ENCODE results near the gene MARVELD2.
A peak's percentile ranks its signal among the peaks of the same experiment; 100 is the strongest.
"Not testable (repeated sequence)": the region's sequence is repeated elsewhere in the genome, so short reads cannot be mapped to it uniquely, and the experiment has no call there.

Gene MARVELD2

DNA sequence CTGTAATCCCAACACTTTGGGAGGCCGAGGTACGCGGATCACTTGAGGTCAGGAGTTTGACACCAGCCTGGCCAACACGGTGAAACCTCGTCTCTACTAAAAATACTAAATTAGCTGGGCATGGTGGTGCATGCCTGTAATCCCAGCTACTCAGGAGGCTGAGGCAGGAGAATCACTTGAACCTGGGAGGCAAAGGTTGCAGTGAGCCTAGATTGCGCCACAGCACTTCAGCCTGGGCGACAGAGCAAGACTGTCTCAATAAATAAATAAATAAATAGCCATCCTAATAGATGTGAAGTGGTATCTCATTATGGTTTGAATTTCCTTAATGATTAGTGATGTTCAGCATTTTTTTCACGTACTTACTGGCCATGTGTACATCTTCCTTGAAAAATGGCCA, 35.6 kb downstream of the MARVELD2 start:
- not testable (repeated sequence) for DNase-seq

DNA sequence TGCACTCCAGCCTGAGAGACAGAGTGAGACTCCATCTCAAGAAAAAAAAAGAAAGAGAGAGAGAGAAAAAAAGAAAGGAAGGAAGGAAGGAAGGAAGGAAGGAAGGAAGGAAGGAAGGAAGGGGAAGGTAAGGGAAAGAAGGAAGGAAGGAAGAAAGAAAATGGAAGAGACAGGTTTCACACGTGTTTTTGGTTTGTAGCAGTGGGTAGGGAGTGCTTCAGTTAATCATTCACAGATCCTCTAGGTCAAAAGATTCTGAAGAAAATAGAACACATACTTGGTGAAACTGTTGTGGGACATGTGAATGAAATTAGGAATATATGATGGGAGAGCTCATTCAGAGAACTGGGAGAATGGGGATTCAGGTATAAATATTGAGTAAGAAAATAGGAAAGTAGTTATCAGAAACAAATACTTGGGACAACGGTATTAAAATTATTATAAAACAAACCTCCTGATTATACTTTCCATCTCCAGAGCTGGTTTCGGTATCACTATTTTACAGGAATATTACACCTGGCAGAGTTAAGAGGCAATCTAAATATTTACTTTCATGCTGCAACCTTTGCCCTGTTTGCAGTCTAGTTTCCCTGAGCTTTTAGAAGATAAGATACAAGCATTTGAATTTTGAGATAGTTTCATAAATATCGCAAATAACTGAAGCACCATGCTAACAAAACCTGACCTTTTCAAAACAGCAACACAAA, 37.2 kb downstream of the MARVELD2 start:
- DNase-seq, result no peak

DNA sequence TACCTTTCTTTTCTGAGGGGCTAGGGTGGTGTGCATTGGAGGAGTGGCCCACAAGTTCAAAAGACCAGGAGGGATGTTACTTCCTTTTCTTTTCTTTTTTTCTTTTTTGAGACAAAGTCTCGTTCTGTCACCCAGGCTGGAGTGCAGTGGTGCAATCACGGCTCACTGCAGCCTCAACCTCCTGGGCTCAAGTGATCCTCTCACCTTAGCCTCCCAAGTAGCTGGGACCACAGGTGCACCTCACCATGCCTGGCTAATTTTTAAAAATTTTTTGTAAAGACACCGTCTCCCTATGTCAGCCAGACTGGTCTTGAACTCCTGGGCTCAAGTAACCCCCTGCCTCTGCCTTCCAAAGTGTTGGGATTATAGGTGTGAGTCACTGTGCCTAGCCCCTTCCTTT, 38.6 kb downstream of the MARVELD2 start:
- DNase-seq, result not testable (repeated sequence)

DNA sequence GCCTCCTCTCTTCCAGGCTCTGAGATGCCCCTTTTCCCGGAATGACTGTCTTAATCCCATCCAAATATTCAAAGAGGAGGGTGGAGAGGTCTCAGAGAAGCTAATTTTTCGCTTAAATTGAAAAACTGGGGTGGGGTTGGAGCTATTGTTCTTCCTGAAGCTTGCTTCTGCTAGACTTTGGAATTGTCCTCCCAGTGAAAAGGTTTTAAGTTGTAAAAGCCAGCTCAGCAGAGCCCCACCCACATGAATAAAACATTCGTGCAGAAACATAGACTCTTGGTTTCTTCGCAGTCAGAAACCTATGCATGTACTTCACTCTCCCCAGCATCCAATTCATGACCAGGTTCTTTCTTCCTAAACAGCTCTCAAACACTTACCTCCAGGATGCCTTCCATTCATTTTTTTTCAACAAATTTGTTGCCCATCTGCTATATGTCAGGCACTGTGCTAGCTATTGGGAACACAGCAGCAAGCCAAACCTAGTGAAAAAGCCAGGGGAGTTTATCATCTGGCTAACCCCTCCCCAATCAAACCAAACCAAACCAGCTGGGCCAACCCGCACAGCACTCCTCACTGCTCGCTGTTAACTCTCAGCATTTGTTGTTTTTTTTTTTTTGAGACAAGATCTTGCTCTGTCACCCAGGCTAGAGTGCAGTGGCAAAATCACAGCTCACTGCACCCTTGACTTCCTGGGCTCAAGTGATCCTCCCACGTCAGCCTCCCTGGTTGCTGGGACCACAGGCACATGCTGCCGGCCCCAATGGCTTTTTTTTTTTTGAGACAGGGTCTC, 39.7 kb downstream of the MARVELD2 start:
- DNase-seq, result no peak

DNA sequence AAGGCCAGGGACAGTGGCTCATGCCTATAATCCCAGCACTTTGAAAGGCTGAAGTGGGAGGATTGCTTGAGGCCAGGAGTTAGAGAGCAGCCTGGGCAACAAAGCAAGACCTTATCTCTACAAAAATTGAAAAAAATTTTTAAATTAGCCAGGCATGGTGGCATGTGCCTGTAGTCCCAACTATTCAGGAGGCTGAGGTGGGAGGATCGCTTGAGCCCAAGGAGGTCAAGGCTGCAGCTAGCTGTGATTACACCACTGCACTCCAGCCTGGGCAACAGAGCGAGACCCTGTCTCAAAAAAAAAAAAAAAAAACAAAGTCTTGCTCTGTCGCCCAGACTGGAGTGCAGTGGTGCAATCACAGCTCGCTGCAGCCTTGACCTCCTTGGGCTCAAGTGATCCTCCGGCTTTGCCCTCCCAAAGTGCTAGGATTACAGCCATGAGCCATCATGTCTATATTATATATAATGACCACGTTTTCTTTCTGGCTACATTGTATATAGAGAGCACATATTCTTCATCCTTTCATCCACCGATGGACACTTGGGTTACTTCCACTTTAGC, 40.6 kb downstream of the MARVELD2 start:
- DNase-seq, result not testable (repeated sequence)

DNA sequence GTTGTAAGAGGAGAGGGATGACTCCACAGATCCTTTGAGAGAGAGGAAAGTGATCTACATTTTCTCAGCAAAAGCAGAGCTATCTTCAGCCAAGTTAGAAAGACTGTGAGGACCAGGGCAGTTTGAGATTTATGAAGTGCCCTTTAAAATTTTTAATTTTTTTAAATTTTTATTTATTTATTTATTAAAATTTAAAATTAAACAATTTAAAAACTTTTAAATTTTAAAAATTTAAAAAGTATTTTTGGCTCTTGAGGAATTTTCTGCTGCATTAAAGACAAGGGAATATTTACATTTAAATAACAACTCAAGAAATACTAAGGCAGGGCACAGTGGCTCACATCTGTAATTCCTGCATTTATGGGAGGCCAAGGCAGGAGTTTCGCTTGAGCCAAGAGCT, 47.3 kb downstream of the MARVELD2 start:
- DNase-seq, result no peak

DNA sequence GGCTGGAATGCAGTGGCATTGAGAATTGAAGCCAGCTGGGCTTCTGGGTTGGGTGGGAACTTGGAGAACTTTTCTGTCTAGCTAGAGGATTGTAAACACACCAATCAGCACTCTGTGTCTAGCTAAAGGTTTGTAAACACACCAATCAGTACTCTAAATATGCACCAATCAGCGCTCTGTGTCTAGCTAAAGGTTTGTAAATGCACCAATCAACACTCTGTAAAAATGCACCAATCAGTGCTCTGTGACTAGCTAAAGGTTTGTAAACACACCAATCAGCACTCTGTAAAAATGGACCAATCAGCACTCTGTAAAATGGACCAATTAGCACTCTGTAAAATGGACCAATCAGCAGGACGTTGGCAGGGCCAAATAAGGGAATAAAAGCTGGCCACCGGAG, 51.5 kb downstream of the MARVELD2 start:
- DNase-seq, result not testable (repeated sequence)

DNA sequence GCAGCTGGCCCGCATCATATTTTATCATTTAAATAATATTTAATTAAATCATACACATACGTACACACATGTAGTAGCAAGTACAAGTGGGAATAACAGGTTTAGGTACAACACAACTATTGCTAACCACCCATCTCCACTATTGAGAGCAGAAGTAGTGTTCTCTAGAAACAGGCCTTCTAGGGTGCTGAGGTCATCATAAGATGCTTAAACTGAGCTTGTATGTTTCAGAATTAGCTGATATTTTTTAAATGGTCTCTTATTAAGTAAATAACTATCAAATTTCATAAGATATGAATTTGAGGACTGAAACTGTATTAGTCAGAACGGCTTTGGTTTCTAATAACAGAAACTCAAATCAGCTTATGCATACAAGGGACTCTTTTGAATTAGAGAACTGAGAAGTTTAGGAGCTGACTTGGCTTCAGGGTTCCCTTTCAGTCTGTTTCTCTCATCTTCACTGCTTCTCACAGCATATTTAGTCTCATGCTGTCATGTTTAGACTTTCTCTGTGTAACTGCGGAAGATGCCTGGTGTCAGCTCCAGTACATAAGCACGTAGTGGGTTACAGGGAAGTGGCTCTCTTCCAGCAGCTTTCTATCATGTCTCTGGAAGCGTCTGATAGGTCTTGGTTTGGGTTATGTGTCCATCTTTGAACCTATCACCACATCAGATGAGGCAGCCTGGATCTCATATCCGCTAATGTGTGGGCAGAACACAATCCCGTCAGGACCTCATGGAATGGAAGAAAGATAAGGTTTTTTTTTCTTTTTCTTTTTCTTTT, 52.7 kb downstream of the MARVELD2 start:
- no peak for DNase-seq

DNA sequence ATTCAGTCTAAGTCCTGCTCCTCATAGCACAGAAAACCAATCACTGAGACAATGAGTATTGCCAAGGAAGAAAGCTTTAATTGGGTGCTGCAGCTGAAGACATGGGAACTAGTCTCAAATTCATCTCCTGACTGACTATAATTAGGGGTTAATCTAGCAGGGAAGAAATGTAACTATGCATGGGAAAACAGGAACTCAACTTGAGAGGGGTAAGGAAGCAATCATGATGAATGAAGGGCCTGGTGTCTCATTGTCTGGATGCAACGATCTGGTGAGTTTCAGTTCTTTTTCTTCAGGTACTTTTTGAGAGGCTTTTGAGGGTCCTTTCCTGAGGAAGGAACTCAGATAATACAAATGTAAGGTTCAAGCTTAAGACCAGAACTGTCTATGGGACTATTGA, 53.7 kb downstream of the MARVELD2 start:
- no peak for DNase-seq

DNA sequence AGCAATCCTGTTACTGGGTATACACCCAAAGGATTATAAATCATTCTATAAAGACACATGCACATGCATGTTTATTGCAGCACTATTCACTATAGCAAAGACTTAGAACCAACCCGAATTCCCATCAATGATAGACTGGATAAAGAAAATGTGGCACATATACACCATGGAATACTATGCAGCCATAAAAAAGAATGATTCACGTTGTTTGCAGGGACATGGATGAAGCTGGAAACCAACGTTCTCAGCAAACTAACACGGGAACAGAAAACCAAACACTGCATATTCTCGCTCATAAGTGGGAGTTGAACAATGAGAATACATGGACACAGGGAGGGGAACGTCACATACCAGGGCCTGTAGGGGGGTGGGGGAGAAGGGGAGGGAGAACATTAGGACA, 56.6 kb downstream of the MARVELD2 start:
- DNase-seq, result not testable (repeated sequence)

DNA sequence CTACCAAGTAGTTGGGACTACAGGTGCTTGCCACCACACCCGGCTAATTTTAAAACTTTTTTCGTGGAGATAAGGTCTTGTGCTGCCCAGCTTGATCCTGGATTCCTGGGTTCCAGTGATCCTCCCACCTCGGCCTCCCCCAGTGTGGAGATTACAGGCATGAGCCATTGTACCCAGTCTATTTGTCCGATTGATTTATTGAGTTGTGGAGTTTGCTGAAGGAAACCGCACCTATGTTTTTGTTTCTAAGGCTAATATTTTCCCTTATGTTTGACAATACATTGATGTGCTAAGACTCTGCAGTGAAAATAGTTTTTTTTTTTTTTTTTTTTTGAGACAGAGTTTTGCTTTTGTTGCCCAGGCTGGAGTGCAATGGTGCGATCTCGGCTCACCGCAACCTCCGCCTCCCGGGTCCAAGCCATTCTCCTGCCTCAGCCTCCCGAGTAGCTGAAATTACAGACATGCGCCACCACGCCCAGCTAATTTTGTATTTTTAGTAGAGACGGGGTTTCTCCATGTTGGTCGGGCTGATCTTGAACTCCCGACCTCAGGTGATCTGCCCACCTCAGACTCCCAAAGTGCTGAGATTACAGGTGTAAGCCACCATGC, 57.7 kb downstream of the MARVELD2 start:
- not testable (repeated sequence) for DNase-seq

DNA sequence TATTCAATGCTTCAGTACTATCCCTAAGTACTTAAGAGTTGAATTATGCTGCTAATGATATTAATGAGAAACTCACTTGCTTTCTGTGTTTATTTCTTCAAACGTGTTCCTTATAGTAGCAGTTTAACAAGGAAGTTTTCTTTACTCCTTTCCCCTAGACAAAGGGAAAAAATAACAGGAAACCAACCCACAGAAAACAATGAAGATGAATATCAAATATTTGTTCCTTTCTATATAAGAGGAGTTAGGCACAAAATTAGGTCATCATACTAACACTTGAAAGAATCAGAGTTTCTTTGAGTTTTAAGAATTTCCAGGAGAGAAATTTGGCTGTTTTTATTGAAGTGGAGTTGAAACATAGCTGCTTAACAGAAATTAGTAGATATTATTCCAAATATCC, 62.3 kb downstream of the MARVELD2 start:
- DNase-seq, result no peak

DNA sequence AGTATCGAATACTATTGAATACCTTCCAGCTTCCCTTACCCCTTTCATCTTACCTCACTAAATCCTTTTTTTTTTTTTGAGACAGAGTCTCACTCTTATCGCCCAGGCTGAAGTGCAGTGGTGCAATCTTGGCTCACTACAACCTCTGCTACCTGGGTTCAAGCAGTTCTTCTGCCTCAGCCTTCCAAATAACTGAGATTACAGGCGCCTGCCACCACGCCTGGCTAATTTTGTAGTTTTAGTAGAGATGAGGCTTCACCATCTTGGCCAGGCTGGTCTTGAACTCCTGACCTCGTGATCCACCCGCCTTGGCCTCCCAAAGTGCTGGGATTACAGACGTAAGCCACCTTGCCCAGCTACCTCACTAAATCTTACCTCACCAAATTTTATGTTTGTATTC, 63.4 kb downstream of the MARVELD2 start:
- not testable (repeated sequence) for DNase-seq

DNA sequence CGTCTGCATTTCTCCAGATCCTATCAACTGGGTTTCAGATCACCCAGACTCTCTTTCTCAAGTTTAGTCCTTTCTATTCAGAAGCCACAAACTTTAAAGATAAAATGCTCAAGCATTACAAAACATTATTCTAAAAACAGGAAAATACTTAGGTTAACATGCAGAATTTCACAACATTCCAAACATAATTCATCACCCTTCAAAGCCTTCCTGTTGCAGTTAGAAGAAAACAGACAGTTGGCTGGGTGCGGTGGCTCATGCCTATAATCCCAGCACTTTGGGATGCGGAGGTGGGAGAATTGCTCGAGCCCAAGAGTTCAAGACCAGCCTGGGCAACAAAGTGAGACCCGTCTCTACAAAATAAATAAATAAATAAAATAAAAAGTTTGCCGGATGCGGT, 70.0 kb downstream of the MARVELD2 start:
- DNase-seq, result no peak

DNA sequence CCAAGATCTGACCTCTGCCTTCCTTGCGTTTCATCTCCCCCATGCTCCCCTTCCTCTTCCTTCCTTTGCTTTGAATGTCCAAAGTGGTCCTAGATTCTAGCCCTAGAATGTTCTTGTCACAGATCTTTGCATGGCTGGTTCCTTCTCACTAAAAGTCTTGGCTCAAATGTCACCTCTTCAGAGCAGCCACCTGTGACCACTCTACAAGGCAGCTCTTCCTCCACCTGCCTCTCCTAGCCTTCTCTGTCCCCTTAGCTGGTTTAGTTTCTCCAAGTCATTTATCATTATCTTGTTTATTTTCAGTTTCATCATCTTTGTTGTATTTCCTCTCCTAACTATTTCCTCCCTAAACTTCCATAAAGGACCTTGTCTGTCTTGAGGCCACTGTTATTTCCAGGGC, 70.6 kb downstream of the MARVELD2 start:
- no peak for DNase-seq

DNA sequence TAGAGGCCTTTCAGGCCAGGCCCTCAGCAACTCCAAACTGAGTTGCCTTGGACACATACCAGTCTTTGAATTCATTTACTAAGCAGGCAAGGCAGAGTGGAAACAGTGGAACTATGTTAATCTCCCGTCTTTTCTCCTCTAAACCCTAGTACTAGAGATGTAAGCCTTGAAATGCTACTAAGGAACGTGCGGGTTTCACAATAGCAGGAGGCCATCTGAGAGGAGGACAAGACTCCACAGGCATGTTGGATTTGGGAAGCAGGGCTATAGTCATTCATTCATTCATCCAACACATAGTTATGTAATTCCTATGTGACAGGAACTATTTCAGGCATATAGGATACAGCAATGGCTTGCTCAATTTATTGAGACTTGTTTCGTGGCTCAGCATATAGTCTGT, 74.3 kb downstream of the MARVELD2 start:
- no peak for DNase-seq

DNA sequence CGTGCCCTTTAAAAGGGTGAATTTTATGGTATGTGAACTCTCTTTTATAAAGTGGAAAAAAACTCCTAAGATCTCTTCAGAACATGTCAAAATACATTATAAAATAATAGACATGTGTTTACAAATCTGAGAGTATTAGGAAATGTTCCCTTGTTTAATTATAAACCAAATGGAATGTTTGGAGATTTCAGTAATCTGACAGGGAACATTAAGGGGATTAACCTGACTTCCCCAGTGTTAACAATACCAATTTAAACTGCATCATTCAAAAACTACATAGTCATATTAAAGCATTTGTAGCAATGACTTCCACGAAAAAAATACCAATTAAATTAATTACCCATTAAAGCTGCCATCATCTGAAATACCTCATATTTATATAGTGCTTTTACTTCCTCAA, 76.1 kb downstream of the MARVELD2 start:
- DNase-seq, result no peak

DNA sequence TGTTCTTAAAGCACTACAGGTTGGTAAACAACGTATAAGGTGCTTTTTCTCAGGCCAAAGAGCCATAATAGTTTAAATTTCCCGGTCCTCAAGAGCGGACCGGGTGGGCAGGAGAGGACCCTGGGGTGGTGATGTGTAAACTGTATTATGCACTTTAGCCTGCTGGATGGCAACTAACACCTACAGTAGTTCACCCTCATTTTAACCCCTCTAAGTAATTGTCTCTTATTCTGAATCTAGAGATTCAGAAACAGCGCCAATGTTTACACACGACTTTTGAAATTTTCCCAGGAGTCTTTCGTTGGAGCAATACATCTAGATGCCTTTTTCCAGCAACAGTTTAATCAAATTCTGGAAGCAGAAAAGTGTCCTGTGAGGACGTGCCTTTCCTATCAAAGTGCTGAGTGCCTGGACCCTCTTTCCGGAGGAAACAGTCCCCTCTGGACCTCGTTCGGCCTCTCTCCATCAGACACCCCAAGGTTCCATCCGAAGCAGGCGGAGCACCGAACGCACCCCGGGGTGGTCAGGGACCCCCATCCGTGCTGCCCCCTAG, 77.0 kb downstream of the MARVELD2 start:
- no peak for DNase-seq

DNA sequence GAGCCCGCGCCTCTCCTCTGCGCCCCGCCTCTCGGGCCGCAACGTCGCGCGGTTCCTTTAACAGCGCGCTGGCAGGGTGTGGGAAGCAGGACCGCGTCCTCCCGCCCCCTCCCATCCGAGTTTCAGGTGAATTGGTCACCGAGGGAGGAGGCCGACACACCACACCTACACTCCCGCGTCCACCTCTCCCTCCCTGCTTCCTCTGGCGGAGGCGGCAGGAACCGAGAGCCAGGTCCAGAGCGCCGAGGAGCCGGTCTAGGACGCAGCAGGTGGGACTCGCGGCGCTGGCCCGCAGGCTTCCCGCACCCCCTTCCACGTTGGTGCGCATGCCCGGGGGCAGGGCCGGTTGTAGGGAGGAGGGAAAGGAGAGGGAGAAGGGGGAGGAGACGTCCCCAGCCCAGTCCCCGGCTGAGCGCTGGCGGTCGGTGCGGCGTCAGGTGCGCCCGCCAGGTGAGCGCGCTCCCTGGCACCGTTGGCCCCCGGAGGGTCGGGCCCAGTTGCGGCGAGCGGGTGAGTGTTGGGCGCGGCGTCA, 77.5 kb downstream of the MARVELD2 start, which contains the start of gene OCLN:
Gene OCLN (plus strand): TSS at position 400 of the 532 bp plus-strand sequence. CDS start 11,455 bp downstream, outside the sequence.
- peak; percentile 17 for DNase-seq

DNA sequence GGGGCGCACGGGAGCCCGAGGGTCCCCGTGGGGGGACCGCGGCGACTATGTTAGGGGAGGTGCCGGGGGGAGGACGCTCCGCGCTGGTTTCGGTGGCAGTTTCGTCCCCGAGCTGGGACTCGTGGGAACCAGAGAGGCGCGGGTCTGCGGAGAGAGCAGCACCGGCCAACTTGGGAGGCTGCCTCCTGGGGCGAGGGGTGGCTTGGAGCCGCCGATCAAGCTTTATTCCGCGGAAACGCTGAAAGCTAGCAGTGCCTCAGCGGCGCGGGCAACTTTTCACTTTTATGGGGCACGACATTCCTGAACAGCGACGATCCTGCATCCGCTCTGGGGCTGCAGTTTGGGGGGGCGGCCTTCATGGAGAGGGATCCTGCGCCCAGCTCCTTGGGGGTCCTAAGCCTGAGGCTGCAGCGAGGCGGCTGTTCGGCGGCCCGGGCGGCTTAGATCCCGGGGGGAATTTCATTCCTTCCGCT, 78.0 kb downstream of the MARVELD2 start:
- peak; percentile 21 for DNase-seq

DNA sequence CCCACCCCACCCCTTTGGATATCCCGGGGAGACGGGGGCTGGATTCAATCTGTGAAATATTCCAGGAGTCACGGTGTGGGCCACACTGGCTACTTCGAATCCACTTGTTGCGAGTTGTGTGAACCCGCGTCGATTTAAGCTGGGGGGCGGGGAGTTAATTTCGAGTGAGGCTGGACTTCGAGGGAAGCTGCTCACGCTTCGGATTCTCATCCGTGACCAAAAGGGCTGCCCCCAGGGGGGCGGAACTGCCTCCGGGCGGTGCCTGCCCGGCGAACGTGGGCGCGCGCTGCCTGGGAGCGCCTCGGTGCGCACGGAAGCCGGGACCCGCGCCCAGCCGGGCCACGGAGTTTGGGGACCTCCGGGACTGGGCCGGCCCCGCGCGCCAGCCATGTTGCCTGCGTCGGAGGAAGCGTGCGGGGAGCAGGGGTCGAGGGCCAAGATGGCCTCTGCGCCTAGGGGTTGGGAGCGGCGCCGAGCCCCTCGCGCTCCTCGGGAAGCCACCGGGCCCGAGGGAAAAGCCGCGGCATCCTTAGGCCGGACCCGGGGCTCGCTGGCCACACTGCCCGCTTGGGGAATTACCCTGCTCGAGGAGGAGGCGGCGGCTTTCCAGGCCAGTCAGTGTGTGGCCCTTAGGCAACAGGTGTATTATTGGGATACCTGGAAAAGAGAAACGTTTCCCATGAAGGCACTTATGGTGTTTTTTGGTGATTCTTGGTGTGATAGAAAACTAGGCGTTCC, 78.6 kb downstream of the MARVELD2 start:
- DNase-seq, result peak; percentile 25

Measured in right hindlimb (tissue), 1 donor.